Sigmoid colon (tissue), 3 donors: ENCODE data around the gene SYT9.

Source experiments
- CTCF ChIP-seq, 4 experiments: fragments of 450-650 bp in 3 of 4; fragments of 200-600 bp in 1 of 4; IDR thresholded peaks; one replicate each; pipeline ENCODE4 v1.5.1; 2016 to 2019; ENCODE audit warnings: antibody characterized with exemption in 4 of 4, mild to moderate bottlenecking in 3 of 4, moderate library complexity in 2 of 4
- POLR2A ChIP-seq, 2 donors: fragments of 450-650 bp; IDR thresholded peaks; one replicate each; pipeline ENCODE4 v1.6.1; 2016; ENCODE audit warnings: antibody characterized with exemption in 2 of 2, mild to moderate bottlenecking in 2 of 2, moderate library complexity in 2 of 2

DNA sequence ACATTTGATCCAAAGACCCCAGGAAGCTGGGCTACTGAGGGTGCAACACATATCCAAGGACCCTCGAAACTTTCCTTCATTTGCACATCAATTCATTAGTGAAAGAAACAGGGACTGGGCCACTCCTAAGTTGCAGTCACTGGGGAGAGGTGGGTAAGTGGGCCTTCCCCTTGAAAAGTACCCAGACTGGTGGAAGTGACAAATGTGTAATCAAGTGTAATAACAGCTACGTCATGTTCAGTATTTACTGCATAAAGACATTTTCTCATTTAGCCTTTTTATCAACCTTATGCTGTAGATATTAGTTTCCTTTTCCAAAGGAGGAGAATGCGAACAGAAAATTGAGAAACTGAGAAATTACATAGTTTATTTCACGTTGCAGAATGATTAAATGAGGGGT, 131.7 kb downstream of the SYT9 start:
- TF ChIP-seq CTCF (IDR thresholded peaks at IDR 0.05) (no peak), POLR2A (IDR thresholded peaks at IDR 0.05) (no peak)
